ENCODE results near the gene NPC2.

DNA sequence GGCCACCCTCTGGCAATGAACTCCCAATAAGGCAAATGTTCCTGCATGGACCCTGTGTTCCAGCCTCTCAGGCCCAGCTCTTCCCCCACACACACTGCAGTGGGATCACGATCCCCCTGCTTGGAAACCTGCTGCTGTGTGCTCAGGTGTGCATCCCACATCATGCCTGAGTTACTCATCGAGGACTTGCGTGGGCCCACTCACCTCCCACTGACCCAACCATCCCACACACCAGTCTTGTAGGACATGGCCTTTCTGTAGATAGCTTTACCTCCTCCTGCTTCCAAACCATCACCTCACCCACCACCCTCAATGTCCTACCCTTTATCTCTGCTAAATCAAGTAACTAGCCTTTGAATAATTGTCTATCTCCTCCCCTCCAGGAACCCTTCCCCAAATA lies 24.6 kb downstream of the NPC2 start:
- no peak for TF ChIP-seq CTCF (IDR thresholded peaks at IDR 0.05)
- no peak for TF ChIP-seq POLR2AphosphoS5 (IDR thresholded peaks at IDR 0.05; ENCODE audit: low read depth, low read length)
